Measurements from ENCODE around the gene DENND10. TPM values are rescaled to one million over a fixed set of nuclear protein-coding genes. Genes with fewer than 3 reads are reported as not detected.

Gene DENND10
- total and polyA plus RNA-seq, 4 donors, result 17.9 to 37.7 (median 27.3) TPM

DNA sequence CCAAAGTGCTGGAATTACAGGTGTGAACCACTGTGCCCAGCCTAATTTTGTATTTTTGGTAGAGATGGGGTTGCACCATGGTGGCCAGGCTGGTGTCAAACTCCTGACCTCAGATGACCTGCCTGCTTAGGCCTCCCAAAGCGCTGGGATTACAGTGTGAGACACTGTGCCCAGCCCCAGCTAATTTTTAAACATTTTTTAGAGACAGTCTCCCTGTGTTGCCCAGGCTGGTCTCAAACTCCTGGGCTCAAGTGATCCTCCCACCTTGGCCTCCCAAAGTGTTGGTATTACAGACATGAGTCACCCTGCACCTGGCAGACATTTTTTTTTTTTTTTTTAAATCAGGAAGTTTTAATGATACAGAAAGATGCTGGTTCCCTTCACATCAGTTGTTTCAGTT is 15.5 kb downstream of the DENND10 start:
- Histone ChIP-seq H3K9ac (ENCODE audit: low read depth in 1 of 2, low read length in 2 of 2) (no peak overlapping the region), H3K36me3 (ENCODE audit: control insufficient read depth in 4 of 4, insufficient read depth in 3 of 4, low read depth in 1 of 4, low read length in 3 of 4) (peaks cover under 1 to 11% (median 2%) of the 10 kb centered on the region in 4 donors), H3K9me3 (ENCODE audit: control insufficient read depth in 4 of 4, low read length in 3 of 4) (no peaks in the 10 kb centered on the region), H3K4me3 (ENCODE audit: low read depth in 1 of 3, low read length in 3 of 3) (no peak overlapping the region), H3K27ac (ENCODE audit: low read depth in 1 of 2, low read length in 2 of 2) (peak overlapping the region; percentile 78 to 79), H3K4me1 (ENCODE audit: control insufficient read depth in 4 of 4, insufficient read depth in 4 of 4, low read length in 3 of 4) (peaks cover 2 to 33% (median 10%) of the 10 kb centered on the region in 4 donors), H3K27me3 (ENCODE audit: control insufficient read depth in 4 of 4, insufficient read depth in 4 of 4, low read length in 3 of 4) (no peaks in the 10 kb centered on the region)
- no peak for DNase-seq (ENCODE audit: low spot score)
- no peak for TF ChIP-seq NR2F2 (IDR thresholded peaks at IDR 0.05)
- TF ChIP-seq FOXA2 (IDR thresholded peaks at IDR 0.05), result no peak
- no peak for TF ChIP-seq RAD21 (IDR thresholded peaks at IDR 0.05)
- no peak for TF ChIP-seq YY1 (IDR thresholded peaks at IDR 0.05)
- TF ChIP-seq HNF4A (conservative IDR thresholded peaks at IDR 0.05), result no peak
- TF ChIP-seq RXRA (IDR thresholded peaks at IDR 0.05), result no peak
- no peak for TF ChIP-seq GABPA (IDR thresholded peaks at IDR 0.05 in 1 of 2, conservative IDR thresholded peaks at IDR 0.05 in 1 of 2)
- no peak for TF ChIP-seq FOXA1 (IDR thresholded peaks at IDR 0.05)
- no peak for TF ChIP-seq ZBTB33 (IDR thresholded peaks at IDR 0.05)
- 48% methylated on average over 1 of the region's 1 CpG for WGBS

- no peak for DNase-seq (ENCODE audit: low spot score)
- H3K27ac ChIP-seq (ENCODE audit: low read depth in 1 of 2, low read length in 2 of 2), result peak overlapping the region; percentile 78 to 79
- peak; percentile 95 for TF ChIP-seq YY1 (IDR thresholded peaks at IDR 0.05)
- TF ChIP-seq FOXA2 (IDR thresholded peaks at IDR 0.05), result peak; percentile 71
- peak; percentile 90 for TF ChIP-seq SP1 (IDR thresholded peaks at IDR 0.05)
- peak; percentile 60 for TF ChIP-seq FOXA1 (IDR thresholded peaks at IDR 0.05)
- TF ChIP-seq NR2F2 (IDR thresholded peaks at IDR 0.05), result peak; percentile 55
- TF ChIP-seq HNF4G (IDR thresholded peaks at IDR 0.05), result peak; percentile 90
- TF ChIP-seq, protein P1, sequence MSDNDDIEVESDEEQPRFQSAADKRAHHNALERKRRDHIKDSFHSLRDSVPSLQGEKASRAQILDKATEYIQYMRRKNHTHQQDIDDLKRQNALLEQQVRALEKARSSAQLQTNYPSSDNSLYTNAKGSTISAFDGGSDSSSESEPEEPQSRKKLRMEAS (IDR thresholded peaks at IDR 0.05), result peak; percentile 78
- peak in 1 of 2 donors; percentile 85 for TF ChIP-seq EGR1 (IDR thresholded peaks at IDR 0.05; ENCODE audit: low read depth in 2 of 2)
- TF ChIP-seq HNF4A (conservative IDR thresholded peaks at IDR 0.05), result peak; percentile 97 to 98
- TF ChIP-seq, protein P2, sequence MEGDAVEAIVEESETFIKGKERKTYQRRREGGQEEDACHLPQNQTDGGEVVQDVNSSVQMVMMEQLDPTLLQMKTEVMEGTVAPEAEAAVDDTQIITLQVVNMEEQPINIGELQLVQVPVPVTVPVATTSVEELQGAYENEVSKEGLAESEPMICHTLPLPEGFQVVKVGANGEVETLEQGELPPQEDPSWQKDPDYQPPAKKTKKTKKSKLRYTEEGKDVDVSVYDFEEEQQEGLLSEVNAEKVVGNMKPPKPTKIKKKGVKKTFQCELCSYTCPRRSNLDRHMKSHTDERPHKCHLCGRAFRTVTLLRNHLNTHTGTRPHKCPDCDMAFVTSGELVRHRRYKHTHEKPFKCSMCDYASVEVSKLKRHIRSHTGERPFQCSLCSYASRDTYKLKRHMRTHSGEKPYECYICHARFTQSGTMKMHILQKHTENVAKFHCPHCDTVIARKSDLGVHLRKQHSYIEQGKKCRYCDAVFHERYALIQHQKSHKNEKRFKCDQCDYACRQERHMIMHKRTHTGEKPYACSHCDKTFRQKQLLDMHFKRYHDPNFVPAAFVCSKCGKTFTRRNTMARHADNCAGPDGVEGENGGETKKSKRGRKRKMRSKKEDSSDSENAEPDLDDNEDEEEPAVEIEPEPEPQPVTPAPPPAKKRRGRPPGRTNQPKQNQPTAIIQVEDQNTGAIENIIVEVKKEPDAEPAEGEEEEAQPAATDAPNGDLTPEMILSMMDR (IDR thresholded peaks at IDR 0.05; ENCODE audit: low read depth, low read length, missing input control), result no peak
- TF ChIP-seq RXRA (IDR thresholded peaks at IDR 0.05), result peak; percentile 88 to 97
- TF ChIP-seq JUND (IDR thresholded peaks at IDR 0.05), result peak; percentile 89 to 96
- TF ChIP-seq ZBTB33 (IDR thresholded peaks at IDR 0.05), result peak; percentile 91
- TF ChIP-seq ATF3 (IDR thresholded peaks at IDR 0.05), result peak; percentile 71
- no peak for TF ChIP-seq TAF1 (conservative IDR thresholded peaks at IDR 0.05)
- TF ChIP-seq GABPA (IDR thresholded peaks at IDR 0.05 in 1 of 2, conservative IDR thresholded peaks at IDR 0.05 in 1 of 2), result peak in 1 of 2 donors; percentile 60
- TF ChIP-seq RAD21 (IDR thresholded peaks at IDR 0.05), result peak; percentile 34 to 51
- TF ChIP-seq, protein P3, sequence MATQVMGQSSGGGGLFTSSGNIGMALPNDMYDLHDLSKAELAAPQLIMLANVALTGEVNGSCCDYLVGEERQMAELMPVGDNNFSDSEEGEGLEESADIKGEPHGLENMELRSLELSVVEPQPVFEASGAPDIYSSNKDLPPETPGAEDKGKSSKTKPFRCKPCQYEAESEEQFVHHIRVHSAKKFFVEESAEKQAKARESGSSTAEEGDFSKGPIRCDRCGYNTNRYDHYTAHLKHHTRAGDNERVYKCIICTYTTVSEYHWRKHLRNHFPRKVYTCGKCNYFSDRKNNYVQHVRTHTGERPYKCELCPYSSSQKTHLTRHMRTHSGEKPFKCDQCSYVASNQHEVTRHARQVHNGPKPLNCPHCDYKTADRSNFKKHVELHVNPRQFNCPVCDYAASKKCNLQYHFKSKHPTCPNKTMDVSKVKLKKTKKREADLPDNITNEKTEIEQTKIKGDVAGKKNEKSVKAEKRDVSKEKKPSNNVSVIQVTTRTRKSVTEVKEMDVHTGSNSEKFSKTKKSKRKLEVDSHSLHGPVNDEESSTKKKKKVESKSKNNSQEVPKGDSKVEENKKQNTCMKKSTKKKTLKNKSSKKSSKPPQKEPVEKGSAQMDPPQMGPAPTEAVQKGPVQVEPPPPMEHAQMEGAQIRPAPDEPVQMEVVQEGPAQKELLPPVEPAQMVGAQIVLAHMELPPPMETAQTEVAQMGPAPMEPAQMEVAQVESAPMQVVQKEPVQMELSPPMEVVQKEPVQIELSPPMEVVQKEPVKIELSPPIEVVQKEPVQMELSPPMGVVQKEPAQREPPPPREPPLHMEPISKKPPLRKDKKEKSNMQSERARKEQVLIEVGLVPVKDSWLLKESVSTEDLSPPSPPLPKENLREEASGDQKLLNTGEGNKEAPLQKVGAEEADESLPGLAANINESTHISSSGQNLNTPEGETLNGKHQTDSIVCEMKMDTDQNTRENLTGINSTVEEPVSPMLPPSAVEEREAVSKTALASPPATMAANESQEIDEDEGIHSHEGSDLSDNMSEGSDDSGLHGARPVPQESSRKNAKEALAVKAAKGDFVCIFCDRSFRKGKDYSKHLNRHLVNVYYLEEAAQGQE (IDR thresholded peaks at IDR 0.05), result peak; percentile 55
- H3K9ac ChIP-seq (ENCODE audit: low read depth in 1 of 2, low read length in 2 of 2), result peak overlapping the region in 1 of 2 donors; percentile 24
- WGBS, result 32% methylated on average over 4 of the region's 4 CpGs
- peaks cover 2 to 32% (median 9%) of the 10 kb centered on the region in 4 donors for H3K4me1 ChIP-seq (ENCODE audit: control insufficient read depth in 4 of 4, insufficient read depth in 4 of 4, low read length in 3 of 4)
- H3K4me3 ChIP-seq (ENCODE audit: low read depth in 1 of 3, low read length in 3 of 3), result no peak overlapping the region
- no peaks in the 10 kb centered on the region for H3K9me3 ChIP-seq (ENCODE audit: control insufficient read depth in 4 of 4, low read length in 3 of 4)
- no peaks in the 10 kb centered on the region for H3K27me3 ChIP-seq (ENCODE audit: control insufficient read depth in 4 of 4, insufficient read depth in 4 of 4, low read length in 3 of 4)
- peaks cover 2 to 12% (median 3%) of the 10 kb centered on the region in 4 donors for H3K36me3 ChIP-seq (ENCODE audit: control insufficient read depth in 4 of 4, insufficient read depth in 3 of 4, low read depth in 1 of 4, low read length in 3 of 4)
These were observed 16.5 kb downstream of the DENND10 start for GRCh38 chr10:119120413-119120867.
